Neural progenitor cell (in vitro differentiated cells): ENCODE measurements around the gene PCDH9.

Source experiments
- CTCF ChIP-seq: fragments of 200-600 bp; sonication (generic); IDR thresholded peaks from 2 replicates; pipeline ENCODE4 v1.5.1; 2017; ENCODE audit warnings: antibody characterized with exemption, mild to moderate bottlenecking
- EZH2phosphoT487 ChIP-seq: fragments of 200-600 bp; sonication (generic); IDR thresholded peaks from 2 replicates; pipeline ENCODE4 v1.6.1; 2017; ENCODE audit warnings: antibody characterized with exemption

GRCh38 chr13:67150608-67151007, 79.5 kb downstream of the PCDH9 start:
- TF ChIP-seq CTCF (no peak), EZH2phosphoT487 (no peak)
